ENCODE measurements around the gene PRR14.
A peak's percentile ranks its signal among the peaks of the same experiment; 100 is the strongest.
"Not testable (repeated sequence)": the region's sequence is repeated elsewhere in the genome, so short reads cannot be mapped to it uniquely, and the experiment has no call there.

Gene PRR14

DNA sequence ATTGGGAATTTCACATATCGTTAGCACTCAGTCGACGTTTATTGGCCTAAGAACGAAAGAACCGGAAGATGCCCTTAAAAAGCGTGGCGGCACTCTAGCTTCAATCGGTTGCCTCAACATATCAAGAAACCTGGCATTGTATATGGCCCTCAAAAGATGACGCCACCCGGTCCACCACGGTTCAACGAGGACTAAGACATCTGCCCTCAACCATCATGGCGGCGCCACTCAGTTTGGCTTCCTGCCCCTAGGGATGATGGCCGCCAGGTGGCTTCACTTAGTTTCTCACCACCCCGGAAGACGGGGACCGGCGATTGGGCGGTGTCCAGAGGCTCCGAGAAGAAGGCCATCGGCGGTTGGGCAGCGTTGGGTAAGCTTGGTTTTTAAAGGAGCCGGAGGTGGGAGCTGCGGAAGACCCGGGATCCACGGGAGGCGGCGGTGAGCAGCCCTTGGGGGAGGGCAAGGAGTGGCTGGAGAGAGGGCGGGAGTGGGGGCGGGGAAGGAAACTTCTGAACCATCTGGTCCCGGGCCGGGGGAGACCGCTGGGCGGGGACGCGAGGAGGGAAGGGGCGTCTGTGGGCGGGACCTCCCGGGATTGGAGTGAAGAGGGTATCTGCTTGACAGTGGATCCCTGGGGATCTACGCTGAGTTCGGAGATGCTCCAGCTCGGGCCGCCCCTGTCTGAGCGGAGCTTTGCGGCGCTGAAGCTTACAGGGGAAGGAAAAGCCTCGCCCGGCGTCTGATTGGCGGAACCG, at the start of gene PRR14:
Gene PRR14, plus strand, starts transcription at position 592 of the 755 bp plus-strand sequence. CDS start 686 bp downstream, outside the sequence.
- DNase-seq: peak; percentile 99

DNA sequence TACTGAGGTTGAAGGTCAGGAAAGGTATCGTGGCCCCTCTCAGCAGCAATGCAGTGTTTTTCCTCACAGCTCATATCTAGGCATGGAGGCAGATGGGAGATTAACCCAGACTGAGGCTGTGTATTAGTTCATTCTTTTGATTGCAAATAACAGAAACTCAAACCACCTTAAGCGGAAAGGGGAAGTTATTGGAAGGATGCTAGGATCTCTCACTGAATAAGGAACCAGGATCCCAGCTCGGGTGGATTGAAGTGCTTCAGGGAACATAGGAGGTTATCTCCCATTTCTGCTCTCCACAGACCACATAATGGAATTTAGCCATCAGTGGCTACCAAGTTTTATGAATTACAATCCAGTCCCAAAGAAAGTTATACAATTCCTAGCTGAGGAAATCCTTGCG, 48.8 kb upstream of the PRR14 start:
- no peak for DNase-seq

DNA sequence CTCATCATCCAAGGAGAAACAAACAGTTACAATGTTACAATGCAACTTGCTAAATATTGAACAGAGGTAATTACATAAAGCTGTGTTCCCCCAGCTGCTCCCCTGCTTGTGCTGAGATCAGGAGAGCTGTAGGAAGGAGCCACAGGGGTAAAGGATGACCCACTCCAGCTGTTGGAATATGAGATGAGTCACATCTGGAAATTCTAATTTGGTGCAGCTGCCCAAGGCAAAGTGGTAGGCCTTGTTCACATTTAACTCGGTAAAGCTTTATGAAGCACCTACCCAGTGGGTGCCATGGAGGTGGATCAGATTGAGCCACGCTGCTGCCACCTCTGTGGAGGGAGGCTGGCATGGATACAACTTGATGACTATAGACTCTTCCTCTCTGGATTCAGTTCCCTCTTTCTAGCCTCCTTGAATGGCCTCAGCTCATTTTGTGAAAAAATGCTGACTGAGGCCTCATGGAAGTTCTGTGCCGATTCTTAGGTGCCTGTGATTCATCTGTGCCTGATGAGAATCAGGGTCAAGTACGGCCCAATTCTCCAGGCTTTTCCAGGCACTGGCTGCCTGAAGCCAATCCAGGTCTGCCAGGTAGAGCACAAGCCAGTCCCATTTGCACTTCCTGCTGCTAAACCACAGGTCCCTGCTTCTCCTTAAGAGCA, 48.0 kb upstream of the PRR14 start:
- DNase-seq: no peak

DNA sequence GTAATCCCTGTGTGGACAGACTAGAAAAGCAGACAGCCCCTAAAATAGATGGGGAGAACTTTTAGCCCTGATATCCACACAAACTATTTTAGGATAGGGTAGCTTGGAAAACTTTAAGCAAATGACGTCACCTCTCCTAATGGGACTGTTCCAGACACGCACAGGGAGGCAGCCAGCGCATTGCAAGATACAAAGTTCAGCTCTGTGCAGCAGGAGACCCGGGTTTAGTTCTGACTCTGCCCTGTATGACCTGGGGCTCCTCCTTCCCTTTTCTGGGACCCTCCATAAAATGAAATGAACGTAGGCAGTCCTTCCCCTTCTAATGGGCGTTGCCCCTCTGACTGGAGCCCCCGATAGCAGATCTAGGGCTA, 46.8 kb upstream of the PRR14 start:
- DNase-seq: no peak

DNA sequence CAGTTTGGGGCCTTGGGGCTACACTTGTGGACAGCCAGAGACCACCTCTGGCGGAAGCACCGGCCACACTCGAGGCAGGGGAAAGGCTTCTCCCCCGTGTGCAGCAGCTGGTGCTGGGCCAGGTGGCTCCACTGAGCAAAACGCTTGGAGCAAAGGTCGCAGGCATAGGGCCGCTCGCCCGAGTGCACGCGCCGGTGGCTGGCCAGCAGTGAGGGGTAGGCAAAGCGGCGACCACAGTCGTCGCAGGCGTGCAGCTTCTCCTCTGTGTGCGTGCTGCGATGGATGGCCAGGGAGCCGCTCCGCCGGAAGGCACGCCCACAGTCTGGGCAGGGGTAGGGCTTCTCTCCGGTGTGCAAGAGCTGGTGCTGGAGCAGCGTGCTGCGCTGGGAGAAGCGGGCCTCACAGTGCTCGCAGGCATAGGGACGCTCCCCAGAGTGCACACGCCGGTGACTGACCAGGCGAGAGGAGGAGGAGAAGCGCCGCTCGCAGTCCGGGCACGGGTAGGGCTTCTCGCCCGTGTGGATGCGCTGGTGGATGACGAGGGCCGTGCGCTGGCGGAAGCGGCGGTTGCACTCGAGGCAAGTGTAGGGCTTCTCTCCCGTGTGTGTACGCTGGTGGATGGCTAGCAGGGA, 46.3 kb upstream of the PRR14 start:
- DNase-seq: no peak

DNA sequence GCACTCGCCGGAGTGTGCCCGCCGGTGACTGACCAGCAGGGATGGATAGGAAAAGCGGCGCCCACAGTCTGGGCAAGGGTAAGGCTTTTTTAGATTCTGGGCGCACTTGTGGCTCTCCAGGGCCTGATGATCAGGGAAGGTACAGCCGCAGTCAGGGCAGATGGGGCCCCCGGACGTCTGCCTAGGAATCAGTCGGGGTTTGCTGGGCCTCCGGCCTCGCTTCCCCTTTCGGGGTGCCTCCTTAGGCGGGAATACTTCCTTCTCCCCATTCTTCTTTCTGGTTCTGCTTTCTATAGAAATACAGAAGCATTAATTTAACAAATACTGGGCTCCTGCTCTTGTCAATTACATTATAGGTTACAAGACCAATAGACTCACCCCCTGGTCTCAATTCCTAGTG, 45.6 kb upstream of the PRR14 start:
- DNase-seq: no peak

DNA sequence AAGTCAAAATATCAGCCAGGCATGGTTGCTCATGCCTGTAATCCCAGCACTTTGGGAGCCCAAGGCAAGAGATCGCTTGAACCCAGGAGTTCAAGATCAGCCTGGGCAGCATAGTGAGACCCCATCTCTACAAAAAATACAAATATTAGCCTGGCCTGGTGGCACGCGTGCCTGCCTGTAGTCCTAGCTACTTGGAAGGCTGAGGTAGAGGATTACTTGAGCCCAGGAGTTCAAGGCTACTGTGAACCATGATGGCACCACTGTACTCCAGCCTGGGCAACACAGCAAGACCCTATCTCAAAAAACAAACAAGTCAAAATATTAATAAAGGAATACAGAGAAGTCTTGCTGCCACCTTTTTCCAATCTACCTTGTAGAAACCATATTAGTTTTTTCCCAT, 44.8 kb upstream of the PRR14 start:
- DNase-seq: no peak

DNA sequence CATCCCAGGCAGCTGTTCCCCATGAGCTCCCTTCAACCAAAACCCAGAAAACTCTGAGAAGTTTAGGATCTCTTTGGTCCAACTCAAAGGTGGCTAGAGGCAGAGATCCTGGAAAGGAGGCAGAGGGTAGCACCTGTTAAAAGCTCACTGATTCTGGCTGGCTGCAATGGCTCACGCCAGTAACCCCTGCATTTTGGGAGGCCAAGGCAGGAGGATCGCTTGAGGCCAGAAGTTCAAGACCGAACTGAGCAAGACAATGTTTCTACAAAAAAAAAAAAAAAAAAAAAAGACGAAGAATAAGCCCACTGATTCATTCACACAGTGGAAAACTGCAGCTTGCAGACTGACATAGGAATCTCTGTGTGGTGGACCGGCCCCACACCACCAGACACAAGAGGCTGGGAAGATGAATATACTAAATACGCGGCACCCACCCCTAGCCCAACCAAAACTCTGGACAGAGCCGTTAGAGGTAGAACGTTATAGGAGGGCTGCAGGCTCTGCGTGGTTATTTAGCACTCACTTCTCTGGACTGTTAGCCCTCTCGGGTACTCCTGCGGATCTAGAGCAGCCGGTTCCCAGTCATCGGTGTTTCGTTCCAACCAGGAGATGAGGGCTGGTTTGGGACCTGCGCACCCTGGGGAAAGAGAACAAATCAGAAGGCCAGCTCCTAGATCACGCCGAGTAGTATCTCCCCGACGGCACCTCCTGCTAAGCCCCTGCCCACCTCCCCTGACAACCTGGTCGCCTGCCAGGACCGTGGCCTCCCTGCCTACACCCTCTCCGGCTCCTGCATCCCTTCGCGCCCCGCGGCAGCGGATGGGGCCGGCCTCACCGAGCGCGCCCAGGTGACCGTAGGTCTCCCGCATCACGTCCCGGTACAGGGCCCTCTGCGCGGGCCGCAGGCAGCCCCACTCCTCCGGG, 41.5 kb upstream of the PRR14 start:
- DNase-seq: peak; percentile 40

DNA sequence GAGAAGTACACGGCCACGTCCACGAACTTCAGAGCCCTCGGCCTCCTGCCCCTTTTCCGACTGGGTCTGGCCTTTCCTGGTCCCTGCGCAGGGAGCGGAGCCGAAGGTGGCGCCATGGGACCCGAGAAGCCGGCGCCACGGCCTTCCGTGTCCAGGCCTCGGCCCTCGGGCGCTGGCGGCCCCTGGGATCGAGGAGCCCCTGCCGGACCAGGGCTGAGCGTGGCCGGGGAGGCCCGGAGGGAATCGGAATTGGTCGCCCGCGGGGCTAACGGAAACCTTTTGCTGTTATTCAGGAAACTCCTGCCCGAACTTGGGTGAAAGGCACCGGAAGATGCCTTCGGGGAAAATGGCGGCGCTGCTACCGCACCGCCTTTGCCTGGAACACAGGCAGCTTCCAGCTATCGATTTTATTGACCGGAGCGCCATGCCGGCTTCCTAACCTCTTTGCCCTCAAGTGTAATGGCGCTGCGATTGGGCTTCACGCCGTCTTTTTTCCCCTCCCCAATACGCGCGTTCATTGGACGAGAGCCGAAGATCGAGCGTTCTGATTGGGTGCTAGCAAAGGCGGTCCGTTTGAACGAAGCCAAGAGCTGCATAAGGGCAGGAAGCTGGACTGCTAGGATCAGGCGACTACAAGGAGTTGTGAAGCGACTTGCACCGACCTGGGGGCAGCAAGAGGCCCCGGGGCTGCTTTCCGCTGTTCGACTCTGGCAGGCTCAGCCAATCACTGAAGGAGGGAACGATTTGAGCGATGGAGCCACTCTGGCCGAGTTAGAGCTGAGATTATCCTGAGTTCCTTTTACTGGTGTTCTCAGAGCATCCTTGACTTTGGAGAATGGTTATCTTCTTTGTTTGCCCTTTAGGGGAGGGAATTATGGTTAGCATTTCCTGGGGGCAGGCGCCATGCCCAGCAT, 40.6 kb upstream of the PRR14 start, which contains the start of gene ZNF689:
Gene ZNF689, minus strand, starts transcription at position 464 of the 914 bp plus-strand sequence. Its CDS starts 348 bp downstream, at position 116.
- DNase-seq: peak; percentile 97

DNA sequence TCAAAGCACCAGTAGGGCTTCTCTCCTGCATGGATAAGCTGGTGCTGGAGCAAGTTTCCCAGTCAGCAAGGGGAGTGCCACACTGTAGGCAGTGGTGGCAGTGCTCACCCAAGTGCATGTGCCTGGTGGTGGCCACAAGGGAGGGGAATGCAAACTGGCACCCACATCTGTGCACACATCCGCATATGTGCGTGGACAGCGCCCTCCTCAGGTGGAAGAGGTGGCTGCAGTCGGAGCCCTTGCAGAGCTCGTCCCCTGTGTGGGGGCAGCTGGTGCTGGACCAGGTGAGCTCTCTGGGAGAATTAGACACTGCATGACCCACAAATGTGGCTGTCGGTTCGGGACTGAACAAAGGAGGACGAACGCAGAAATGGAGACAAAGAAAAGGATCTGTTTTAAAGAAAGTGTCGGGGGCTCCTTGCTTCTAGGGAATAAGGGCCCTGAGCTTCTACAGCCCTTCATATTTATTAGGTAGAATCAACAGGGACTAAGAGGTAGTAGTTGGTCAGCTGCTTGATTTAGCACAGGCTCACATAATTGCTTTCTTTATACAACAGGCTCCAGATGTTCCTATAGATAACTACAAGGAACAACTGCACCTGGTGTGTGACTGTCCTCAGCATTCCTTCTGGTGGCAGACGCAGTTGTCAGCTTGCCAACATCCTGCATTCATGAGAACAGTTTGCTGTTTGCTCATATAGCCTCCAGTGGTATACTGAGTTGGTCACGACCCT, 35.2 kb upstream of the PRR14 start:
- peak; percentile 71 for DNase-seq

DNA sequence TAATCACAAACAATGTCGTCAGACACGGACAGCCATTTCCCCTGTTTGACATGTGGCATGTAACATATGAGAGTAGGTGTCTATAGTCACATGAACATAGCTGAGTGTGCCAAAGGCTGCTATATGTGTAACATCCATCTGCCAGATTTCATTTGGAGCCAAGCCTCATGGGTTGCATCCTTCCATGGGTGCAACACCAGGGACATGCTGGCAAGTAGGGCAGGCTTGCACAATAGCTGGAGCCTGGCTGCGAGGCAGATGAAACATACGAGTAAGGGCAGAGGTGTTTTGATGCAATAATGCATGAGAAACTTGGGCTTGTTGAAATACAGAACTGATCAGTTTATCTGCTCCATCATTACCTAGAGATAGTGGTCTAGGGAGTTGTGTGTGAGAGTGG, 31.6 kb upstream of the PRR14 start:
- DNase-seq: no peak

DNA sequence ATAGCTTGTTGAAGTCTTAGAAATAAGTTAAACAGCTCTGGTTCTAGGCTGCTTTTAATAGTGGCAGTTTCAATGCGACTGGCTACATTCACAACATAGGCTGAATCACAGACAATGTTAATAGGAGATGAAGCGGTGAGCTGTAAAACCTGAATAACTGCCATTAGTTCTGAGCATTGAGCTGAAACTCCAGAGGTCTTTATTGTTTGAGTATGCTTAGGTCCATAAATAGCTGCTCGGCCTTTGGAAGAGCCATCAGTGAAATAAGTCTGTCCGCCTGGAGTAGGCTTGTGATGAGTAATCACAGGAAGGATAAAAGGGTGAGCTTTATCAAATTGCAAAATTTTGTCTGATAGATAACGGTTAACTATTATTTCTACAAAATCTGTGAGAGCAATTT, 31.1 kb upstream of the PRR14 start:
- DNase-seq: no peak

DNA sequence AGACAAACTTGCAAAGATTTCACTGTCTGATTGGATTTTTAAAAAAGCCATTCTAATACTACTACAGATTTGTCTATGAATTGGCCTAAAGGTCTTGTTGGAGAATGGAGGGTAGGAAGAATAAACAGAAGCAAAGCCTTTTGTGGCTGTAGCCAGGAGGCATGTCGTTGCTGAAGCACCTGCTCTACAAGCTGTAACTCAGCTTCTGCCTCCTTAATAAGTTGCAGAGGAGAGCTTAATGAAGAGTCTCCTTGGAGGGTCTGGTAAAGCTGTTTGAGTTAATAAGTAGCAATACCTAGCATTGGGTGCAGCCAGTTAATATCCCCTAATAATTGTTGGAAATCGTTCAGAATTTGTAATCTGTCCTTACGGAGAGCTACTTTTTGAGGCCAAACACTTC, 30.6 kb upstream of the PRR14 start:
- no peak for DNase-seq

DNA sequence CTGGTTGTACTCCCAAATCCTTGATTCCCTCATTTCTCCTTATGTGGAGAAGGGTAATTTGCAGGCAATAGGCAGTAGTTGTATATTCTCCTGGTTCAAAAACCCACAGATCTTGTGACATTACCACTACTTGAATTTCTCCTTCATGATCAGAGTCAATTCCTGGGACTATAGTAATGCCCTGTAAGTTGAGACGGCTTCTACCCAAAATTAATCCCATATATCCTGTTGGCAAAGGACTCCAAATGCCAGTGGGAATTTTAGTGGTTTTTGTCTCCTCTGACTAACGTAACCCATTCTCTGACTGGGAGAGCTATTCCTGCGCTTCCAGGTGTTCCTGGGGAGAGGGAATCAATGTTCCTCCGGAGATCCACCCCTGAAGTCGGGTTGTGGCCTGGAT, 29.0 kb upstream of the PRR14 start:
- DNase-seq: no peak

DNA sequence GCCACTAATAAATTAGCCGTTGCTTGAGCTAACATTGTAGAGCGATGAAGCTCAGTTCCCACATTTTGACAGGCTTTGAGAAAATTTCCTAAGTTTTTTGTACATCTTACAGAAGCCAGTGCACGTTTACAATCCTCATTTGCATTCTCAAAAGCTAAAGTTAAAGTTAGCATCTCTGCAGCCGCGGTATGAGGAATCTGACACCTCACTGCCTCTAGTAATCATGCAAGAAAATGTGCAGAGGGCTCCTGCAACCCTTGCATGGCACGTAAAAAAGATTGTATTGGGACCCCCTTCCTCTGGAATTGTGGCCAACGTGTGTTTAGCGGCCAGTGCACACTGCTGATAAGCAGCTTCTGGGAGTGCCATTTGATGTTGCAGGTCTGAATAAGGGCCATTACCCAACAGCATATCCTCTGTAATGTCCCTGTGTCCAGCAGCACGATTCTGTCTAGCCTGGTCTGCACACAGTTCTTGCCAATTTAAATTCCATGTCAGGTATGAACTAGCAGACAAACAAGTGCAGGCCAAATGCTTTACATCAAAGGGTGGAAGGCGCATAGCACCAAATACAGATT, 28.2 kb upstream of the PRR14 start:
- no peak for DNase-seq

DNA sequence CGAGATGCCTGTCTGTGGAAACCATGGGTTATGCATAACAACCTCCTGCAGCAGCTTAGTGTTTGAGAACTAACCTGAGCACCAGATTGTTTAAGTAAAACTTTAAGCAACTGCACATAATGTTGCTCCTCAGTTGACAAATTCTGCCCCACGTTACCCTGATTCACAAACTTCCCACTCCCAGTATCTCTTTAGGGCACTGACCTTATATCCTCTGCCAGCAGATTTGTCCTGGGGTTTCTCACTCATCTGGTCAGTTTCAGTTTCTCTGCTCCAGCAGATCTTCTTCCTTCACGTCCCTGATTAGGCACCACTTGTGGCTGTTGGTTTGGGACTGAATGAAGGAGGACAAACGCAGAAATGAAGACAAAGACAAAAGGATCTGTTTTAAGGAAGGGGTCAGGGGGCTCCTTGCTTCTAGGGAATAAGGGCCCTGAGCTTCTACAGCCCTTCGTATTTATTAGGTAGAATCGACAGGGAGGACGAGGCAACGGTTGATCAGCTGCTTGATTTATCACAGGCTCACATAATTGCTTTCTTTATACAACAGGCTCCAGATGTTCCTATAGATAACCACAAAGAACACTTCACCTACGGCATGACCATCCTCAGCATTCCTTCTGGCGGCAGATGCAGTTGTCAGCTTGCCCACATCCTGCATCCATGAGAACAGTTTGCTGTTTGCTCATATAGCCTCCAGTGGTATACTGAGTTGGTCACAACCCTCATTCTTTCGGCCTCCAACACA, 27.1 kb upstream of the PRR14 start:
- DNase-seq: no peak

DNA sequence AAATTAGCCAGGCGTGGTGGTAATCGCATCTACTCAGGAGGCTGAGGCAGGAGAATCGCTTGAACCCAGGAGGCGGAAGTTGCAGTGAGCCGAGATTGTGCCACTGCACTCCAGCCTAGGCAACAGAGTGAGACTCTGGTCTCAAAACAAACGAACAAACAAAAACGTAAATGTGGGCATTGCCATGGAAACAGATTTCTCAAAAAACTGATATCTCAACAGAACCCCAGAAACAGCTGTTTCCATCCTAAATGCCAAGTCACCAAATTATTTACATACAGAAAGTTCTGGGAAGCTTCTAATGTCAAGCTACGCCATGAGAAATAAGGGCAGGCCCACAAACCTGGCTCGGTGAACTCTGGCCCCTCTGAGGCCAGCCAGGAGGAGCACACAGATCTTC, 24.5 kb upstream of the PRR14 start:
- no peak for DNase-seq

DNA sequence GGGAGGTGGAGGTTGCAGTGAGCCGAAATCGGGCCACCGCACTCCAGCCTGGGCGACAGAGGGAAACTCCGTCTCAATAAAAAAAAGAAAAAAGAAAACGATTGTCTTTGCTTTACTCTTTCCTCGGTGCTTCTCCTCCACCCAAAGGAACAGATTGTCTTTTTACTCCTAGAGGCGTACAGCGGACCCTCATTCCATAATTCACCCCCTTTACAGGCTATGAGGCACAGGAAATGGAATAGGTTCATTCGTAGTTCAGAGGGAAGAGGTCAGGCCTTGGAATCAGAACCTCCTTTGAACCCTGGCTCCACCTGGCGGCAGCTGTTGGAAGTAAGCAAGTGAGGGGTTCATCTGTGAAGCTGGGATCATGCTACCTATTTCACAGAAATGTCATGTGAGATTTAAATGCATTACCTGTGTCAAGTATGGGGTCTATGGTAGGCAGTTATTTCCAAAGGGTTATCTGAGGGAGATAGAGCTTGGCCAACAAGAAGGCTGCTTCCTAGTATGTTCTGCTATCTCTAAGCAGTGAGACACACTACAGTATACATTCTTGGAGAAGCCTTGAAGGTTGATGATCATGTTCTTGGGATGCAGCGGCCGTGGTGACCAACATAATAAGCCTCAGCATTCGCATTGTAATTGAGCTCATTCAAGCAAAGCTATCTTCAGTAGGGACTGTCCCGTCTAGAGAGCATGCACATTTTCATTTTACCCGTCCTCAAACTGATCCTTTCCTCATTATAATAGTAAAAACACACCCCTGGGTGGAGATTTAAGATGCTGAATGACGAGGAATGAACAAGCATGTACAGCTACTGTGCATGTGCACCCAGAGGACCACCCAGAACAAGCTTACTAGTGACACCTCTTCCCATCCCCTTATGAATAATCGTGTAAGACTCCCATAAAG, 21.9 kb upstream of the PRR14 start:
- DNase-seq: peak; percentile 85

DNA sequence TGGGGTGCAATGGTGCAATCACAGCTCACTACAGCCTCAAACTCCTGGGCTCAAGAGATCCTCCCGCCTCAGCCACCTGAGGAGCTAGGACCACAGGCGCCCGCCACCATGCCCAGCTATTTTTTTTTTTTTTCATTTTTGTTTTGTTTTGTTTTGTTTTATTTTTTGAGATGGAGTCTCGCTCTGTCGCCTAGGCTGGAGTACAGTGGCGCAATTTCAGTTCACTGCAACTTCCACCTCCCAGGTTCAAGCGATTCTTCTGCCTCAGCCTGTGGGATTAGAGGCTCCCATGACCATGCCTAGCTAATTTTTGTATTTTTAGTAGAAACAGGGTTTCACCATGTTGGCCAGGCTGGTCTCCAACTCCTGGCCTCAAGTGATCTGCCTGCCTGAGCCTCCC, 18.3 kb upstream of the PRR14 start:
- not testable (repeated sequence) for DNase-seq

Measured in CD4-positive, alpha-beta T cell treated with Interleukin-12 subunit alpha and Interleukin-12 subunit beta, for 1 hour (primary cell).